NCI-H1930 (cell line): ENCODE results near the gene FOXD4L1.
"Not testable (repeated sequence)": the region's sequence is repeated elsewhere in the genome, so short reads cannot be mapped to it uniquely, and the experiment has no call there.

Source experiments
- DNase-seq, 2 experiments: peaks; one replicate each; lab custom pipeline; 2025; lab: John Stamatoyannopoulos, UW

FOXD4L1 gene

DNA sequence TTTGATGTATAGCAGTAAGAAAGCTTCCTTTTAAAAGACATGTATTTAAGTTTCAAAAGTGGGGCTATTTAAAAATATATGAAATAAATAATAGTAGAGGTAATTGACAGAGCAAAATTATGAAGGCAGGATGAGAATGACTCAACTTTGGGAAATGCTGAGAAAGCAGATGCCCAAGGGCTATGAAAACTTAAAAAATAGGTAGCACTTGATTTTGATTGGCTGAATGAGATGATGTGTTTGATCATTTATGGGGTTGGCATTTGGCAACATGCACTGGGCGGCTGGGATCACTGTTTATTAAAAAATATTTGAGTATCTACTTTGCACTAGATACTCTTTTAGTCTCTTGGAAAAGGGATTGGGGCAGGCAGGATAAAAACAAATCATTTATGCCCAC is 26.5 kb downstream of the FOXD4L1 start:
- not testable (repeated sequence) for DNase-seq

GRCh38 chr2:113527350-113528045 is 29.0 kb downstream of the FOXD4L1 start:
- DNase-seq, result not testable (repeated sequence)

GRCh38 chr2:113528126-113528525 is 29.7 kb downstream of the FOXD4L1 start:
- DNase-seq, result not testable (repeated sequence)

DNA sequence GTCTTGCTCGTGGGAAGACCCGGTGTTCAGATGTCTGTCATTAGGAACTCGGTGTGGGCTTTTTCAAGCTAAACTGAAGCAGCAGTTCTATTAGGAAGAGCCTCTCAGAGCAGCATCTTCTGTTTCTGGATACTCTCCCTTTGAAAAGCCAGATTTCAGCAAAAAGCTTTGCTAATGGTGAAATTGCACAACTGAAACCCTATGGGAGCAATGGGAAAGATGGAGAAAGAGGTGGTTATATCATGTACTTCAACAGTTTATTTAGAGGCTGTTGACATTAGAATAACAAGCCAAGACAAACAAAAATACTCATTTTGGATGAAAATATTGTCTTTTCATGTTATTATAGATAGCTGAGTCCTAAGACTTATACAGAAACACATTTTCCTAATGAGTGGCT is 30.4 kb downstream of the FOXD4L1 start:
- not testable (repeated sequence) for DNase-seq

- DNase-seq, result not testable (repeated sequence)
Observed at GRCh38 chr2:113532991-113533390, 34.5 kb downstream of the FOXD4L1 start.

DNA sequence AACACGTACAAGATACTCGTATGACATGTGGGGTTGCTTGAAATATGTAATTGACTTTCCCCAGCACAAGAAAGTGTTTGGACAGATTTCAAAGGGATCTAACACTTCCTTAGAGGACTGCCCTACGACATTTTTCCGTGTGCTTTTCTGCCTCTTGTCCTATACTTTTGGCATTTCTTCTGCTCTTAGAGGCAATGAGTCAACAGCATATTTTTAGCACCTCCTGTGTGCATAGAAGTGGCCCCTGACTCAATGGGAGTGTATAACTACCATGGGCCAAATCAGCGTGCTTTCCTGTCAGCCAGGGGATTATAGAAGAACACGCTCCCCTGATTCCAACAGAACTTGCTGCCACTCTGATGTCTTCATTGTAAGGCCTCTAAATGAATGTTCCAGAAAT is 38.1 kb downstream of the FOXD4L1 start:
- DNase-seq, result not testable (repeated sequence)

DNA sequence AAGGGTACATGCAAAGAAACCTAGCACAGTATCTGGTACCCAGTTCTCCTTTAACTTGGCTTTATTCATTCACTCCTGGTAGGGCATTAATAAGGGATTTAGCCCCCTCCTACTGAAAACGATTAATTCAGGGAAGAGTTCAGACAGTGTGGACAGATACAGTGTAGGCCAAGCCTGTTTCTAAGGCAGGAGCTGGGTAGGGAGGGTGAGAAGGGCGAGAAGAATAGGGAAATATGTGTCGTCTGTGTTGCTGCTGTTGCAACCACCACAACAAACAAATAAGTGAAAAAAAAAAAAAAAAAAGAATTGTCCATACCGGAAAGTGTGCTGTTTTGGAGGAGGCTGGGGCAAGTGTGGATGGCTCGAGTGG is 42.4 kb downstream of the FOXD4L1 start:
- not testable (repeated sequence) for DNase-seq

DNA sequence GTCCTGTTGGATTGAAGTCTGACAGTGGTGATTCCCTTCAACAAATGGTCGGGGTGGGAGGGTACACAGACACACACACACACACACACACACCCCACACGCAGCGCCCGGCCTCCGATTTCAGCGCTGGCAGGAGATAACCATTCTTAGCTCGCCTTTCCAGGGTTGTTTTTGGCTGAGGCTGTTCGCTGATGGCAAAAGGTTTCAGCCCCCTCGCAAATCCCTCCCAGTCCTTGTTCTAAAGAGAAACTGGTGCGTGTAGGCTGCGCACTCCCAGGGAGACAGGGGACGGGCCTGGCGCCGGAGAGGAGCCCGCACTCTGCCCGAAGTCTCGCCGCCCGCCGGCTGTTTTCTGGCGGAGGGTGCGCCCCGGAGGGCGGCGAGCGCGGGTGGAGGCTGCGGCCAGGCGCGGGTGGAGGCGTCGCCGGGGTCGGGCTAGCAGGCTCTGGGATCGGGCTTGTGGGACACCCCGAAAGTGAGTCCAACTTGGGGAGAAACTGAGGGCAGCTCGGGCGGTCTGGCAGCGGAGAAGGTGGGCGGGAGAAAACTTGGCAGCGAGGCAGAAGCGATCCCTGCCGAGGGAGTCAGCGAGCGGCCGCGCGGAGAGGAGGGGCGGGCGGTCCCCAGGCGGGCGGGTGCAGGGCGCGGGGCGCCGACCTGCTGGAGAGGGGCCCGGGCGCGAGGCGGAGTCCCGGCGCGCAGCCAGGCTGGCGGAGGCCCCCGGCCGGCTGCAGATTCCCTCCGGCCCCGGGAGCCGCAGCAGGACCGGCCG is 42.9 kb downstream of the FOXD4L1 start:
- DNase-seq, result not testable (repeated sequence)

DNA sequence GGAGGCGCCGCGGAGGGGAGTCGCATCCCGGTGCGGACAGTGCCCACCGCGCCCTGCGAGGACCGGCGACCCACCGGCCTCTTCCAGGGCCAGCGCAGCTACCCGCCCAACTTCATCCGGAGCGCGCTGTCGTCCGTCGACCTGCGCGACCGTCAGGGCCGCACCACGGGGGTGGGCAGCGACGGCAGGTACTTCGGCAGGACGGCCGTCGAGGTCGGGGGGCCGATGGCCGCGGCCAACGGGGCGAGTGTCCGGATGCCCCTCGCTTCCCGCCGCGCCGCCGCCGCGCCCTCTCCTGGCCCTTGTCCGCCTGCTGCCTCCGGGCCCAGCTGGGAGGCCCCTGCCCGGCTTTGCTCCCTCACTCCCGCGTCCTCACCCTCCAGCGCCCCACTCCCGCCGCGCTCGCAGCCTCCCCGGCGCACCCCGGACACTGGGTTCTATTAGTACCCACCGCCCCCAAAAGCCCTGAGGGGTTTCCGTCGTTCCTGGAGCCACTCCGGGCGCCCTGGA is 43.6 kb downstream of the FOXD4L1 start:
- not testable (repeated sequence) for DNase-seq

DNA sequence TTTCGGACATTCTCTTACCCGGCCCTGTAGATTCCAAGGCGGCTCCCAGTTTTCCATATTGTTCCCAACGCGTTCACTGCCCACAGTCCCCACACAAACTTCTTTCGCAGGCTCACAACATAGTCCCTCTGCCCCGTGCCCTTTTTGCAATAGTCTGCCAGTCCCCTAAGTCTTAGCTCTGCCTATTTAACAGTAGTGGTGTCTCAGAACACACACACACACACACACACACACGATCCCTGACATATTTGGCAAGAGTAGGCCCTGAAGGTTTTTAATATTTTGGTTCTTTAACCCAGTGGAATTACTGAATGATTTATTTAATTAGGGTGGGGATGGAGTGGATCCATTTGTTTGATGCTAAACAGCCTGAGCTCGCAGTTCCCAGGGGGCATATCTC is 44.1 kb downstream of the FOXD4L1 start:
- DNase-seq, result not testable (repeated sequence)
